ENCODE data around the gene PTOV1.

PTOV1 gene

DNA sequence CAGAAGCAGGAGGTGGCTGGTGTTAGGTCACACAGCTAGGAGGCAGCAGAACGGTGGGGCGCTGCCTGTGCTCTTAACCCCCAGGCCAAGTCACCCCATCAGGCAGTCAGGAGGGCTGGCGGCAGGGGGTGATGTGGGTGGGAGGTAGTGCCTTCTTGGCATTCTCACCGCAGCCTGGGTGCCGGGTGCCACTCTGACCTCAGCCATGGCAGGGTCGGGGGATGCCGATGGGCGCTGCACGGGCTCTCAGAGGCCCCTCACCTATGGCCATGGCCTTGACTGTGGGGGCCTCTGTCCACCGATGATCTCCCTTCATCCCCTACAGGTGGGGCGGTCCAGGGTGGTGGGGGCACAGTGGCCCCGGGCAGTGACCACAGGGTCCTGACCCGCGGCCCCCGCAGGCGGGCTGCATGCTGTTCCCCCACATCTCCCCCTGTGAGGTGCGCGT, 5.6 kb downstream of the PTOV1 start:
- TF ChIP-seq RAD21 (IDR thresholded peaks at IDR 0.05; ENCODE audit: low read depth) (no peak), TCF12 (IDR thresholded peaks at IDR 0.05; ENCODE audit: low read depth) (no peak), ZBTB7A (IDR thresholded peaks at IDR 0.05; ENCODE audit: low read depth) (no peak), EGR1 (IDR thresholded peaks at IDR 0.05) (no peak), FOXM1 (IDR thresholded peaks at IDR 0.05; ENCODE audit: borderline replicate concordance, low read depth) (no peak), TAF1 (IDR thresholded peaks at IDR 0.05; ENCODE audit: low read depth) (no peak), NFIC (IDR thresholded peaks at IDR 0.05) (no peak), YY1 (IDR thresholded peaks at IDR 0.05; ENCODE audit: low read depth) (no peak), TEAD4 (IDR thresholded peaks at IDR 0.05) (no peak)
- TF ChIP-seq, protein P1, sequence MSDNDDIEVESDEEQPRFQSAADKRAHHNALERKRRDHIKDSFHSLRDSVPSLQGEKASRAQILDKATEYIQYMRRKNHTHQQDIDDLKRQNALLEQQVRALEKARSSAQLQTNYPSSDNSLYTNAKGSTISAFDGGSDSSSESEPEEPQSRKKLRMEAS (IDR thresholded peaks at IDR 0.05) = no peak
- TF ChIP-seq, protein P2, sequence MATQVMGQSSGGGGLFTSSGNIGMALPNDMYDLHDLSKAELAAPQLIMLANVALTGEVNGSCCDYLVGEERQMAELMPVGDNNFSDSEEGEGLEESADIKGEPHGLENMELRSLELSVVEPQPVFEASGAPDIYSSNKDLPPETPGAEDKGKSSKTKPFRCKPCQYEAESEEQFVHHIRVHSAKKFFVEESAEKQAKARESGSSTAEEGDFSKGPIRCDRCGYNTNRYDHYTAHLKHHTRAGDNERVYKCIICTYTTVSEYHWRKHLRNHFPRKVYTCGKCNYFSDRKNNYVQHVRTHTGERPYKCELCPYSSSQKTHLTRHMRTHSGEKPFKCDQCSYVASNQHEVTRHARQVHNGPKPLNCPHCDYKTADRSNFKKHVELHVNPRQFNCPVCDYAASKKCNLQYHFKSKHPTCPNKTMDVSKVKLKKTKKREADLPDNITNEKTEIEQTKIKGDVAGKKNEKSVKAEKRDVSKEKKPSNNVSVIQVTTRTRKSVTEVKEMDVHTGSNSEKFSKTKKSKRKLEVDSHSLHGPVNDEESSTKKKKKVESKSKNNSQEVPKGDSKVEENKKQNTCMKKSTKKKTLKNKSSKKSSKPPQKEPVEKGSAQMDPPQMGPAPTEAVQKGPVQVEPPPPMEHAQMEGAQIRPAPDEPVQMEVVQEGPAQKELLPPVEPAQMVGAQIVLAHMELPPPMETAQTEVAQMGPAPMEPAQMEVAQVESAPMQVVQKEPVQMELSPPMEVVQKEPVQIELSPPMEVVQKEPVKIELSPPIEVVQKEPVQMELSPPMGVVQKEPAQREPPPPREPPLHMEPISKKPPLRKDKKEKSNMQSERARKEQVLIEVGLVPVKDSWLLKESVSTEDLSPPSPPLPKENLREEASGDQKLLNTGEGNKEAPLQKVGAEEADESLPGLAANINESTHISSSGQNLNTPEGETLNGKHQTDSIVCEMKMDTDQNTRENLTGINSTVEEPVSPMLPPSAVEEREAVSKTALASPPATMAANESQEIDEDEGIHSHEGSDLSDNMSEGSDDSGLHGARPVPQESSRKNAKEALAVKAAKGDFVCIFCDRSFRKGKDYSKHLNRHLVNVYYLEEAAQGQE (IDR thresholded peaks at IDR 0.05; ENCODE audit: low read depth) = no peak

DNA sequence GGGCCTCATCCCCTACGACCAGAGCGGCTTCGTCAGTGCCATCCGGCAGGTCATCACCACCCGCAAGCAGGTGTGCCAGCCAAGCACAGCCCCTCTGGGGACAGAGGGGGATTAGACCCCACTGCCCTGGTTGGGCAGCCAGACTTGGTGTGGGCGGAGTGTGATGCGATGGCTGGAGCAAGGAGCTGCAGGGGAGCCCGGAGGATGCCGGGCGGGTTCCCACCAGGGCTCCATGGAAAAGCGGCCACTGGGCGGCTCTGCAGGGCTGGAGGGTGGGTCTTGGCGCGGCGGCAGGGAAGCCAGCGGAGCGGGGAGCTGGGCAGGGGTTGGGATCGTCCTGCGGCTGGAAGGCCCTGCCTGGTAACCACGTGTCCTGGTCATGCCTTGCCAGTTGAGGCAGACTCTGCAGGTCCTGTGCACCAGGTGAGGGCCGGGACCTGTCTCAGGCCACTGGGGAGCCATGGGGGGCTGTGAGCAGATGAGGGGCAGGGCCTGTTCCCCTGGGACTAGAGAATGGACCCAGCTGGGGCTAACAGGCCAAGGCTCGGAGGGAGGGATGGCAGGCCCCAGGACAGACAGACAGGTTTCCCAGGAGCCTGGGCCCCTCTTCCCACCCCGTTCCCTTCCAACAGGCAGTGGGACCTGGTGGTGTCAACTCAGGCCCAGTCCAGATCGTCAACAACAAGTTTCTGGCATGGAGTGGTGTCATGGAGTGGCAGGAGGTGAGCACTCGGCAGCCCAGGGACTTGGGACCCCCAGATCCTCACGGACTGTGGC, 6.3 kb downstream of the PTOV1 start:
- TF ChIP-seq TEAD4 (IDR thresholded peaks at IDR 0.05) (no peak), TAF1 (IDR thresholded peaks at IDR 0.05; ENCODE audit: low read depth) (no peak), YY1 (IDR thresholded peaks at IDR 0.05; ENCODE audit: low read depth) (no peak), TCF12 (IDR thresholded peaks at IDR 0.05; ENCODE audit: low read depth) (no peak), CEBPB (IDR thresholded peaks at IDR 0.05) (no peak), FOXM1 (IDR thresholded peaks at IDR 0.05; ENCODE audit: borderline replicate concordance, low read depth) (no peak), EP300 (IDR thresholded peaks at IDR 0.05; ENCODE audit: borderline replicate concordance) (no peak), RAD21 (IDR thresholded peaks at IDR 0.05; ENCODE audit: low read depth) (no peak), ZBTB7A (IDR thresholded peaks at IDR 0.05; ENCODE audit: low read depth) (no peak), NFIC (IDR thresholded peaks at IDR 0.05) (no peak), CREB1 (IDR thresholded peaks at IDR 0.05; ENCODE audit: low read depth) (no peak), EGR1 (IDR thresholded peaks at IDR 0.05) (no peak)
- TF ChIP-seq, protein P2 (IDR thresholded peaks at IDR 0.05; ENCODE audit: low read depth) = no peak
- TF ChIP-seq, protein P3, sequence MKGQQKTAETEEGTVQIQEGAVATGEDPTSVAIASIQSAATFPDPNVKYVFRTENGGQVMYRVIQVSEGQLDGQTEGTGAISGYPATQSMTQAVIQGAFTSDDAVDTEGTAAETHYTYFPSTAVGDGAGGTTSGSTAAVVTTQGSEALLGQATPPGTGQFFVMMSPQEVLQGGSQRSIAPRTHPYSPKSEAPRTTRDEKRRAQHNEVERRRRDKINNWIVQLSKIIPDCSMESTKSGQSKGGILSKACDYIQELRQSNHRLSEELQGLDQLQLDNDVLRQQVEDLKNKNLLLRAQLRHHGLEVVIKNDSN (IDR thresholded peaks at IDR 0.05) = no peak
- TF ChIP-seq, protein P1 (IDR thresholded peaks at IDR 0.05) = no peak

DNA sequence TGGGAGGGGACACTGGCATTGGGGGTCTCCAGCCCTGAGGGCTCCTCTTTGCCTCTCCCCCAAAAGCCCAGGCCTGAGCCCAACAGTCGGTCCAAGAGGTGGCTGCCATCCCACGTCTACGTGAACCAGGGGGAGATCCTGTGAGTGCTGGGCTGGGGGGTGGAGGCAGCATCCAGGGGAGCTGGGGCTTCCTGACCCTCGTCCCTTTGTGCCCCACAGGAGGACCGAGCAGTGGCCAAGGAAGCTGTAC, 6.8 kb downstream of the PTOV1 start:
- TF ChIP-seq TAF1 (IDR thresholded peaks at IDR 0.05; ENCODE audit: low read depth) = no peak
- no peak for TF ChIP-seq NFIC (IDR thresholded peaks at IDR 0.05)
- TF ChIP-seq CEBPB (IDR thresholded peaks at IDR 0.05) = no peak
- TF ChIP-seq TCF12 (IDR thresholded peaks at IDR 0.05; ENCODE audit: low read depth) = no peak
- no peak for TF ChIP-seq RAD21 (IDR thresholded peaks at IDR 0.05; ENCODE audit: low read depth)
- no peak for TF ChIP-seq ZBTB7A (IDR thresholded peaks at IDR 0.05; ENCODE audit: low read depth)
- TF ChIP-seq TEAD4 (IDR thresholded peaks at IDR 0.05) = no peak
- TF ChIP-seq, protein P2 (IDR thresholded peaks at IDR 0.05; ENCODE audit: low read depth) = no peak
- TF ChIP-seq, protein P1 (IDR thresholded peaks at IDR 0.05) = no peak
- TF ChIP-seq FOXM1 (IDR thresholded peaks at IDR 0.05; ENCODE audit: borderline replicate concordance, low read depth) = no peak
- no peak for TF ChIP-seq EGR1 (IDR thresholded peaks at IDR 0.05)
- TF ChIP-seq EP300 (IDR thresholded peaks at IDR 0.05; ENCODE audit: borderline replicate concordance) = no peak
- no peak for TF ChIP-seq YY1 (IDR thresholded peaks at IDR 0.05; ENCODE audit: low read depth)
- no peak for TF ChIP-seq CREB1 (IDR thresholded peaks at IDR 0.05; ENCODE audit: low read depth)
- TF ChIP-seq, protein P3 (IDR thresholded peaks at IDR 0.05) = no peak
